Measurements from ENCODE around the gene SLC25A45. TPM values are rescaled to one million over a fixed set of nuclear protein-coding genes. Genes with fewer than 3 reads are reported as not detected.

The SLC25A45 gene
- total RNA-seq, 4 donors from 2014 or later = 3.9 to 6.2 (median 4.7) TPM

DNA sequence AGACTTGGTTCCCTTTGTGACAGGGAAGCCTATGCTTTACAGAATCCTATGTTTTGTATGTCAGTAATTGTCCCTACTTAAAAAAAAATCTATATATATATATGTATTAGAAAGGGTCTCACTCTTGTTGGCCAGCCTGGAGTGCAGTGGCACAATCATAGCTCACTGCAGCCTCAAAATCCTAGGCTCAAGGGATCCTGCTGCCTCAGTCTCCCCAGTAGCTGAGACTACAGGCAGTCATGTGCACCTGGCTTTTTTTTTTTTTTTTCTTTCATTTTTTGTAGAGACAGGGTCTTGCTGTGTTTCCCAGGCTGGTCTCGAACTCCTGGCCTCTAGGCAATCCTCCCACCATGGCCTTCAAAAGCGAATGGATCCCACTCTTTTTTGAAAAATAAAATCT lies 38.1 kb upstream of the SLC25A45 start:
- Histone ChIP-seq H3K36me3 (peaks cover 9% of the 10 kb centered on the region), H3K4me1 (peaks cover 61% of the 10 kb centered on the region), H3K27me3 (no peaks in the 10 kb centered on the region), H3K4me3 (peak overlapping the region; percentile 91), H3K27ac (peak overlapping the region; percentile 98), H3K9me3 (no peaks in the 10 kb centered on the region)
- no peak for DNase-seq (ENCODE audit: low spot score in 2 of 2)
- WGBS = 35% methylated on average over 2 of the region's 2 CpGs
- TF ChIP-seq, protein P1, sequence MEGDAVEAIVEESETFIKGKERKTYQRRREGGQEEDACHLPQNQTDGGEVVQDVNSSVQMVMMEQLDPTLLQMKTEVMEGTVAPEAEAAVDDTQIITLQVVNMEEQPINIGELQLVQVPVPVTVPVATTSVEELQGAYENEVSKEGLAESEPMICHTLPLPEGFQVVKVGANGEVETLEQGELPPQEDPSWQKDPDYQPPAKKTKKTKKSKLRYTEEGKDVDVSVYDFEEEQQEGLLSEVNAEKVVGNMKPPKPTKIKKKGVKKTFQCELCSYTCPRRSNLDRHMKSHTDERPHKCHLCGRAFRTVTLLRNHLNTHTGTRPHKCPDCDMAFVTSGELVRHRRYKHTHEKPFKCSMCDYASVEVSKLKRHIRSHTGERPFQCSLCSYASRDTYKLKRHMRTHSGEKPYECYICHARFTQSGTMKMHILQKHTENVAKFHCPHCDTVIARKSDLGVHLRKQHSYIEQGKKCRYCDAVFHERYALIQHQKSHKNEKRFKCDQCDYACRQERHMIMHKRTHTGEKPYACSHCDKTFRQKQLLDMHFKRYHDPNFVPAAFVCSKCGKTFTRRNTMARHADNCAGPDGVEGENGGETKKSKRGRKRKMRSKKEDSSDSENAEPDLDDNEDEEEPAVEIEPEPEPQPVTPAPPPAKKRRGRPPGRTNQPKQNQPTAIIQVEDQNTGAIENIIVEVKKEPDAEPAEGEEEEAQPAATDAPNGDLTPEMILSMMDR (IDR thresholded peaks at IDR 0.05) = no peak
- no peak for TF ChIP-seq EP300 (IDR thresholded peaks at IDR 0.05)
- no peak for TF ChIP-seq POLR2A (IDR thresholded peaks at IDR 0.05)
- TF ChIP-seq POLR2AphosphoS5 (IDR thresholded peaks at IDR 0.05) = no peak

DNA sequence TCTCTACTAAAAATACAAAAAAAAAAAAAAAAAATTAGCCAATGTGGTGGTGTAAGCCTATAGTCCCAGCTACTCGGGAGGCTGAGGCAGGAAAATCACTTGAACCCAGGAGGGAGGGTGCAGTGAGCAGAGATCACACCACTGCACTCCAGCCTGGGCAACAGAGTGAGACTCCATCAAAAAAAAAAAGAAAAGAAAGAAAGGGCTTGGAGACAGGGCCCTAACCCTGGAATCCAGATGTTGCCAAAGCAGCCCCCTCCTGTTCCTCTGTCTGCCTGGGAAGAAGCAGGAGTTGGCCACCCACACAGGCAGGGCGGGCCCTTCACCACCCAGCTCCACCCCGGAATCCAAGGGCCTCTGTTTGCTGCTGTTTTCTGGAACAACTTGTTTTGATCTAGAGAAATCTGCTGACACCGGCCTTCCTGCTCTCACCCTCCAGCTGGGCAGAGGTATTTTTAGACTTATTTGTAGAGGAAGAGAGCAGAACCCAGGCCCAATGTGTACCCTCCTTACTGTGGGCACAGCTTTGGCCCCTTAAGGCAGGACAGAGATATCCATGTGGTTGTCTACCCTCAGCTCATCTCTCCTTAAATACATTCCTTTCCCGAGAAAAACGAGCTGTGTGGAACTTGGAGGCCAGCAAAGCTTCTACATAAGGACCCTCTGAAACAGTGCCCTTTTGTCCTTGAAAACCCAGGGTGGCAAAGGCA lies 37.5 kb upstream of the SLC25A45 start:
- TF ChIP-seq, protein P1 (IDR thresholded peaks at IDR 0.05) = no peak
- peak in 1 of 2 donors; percentile 80 for TF ChIP-seq POLR2A (IDR thresholded peaks at IDR 0.05)
- peak; percentile 52 to 89 (median 74) for TF ChIP-seq POLR2AphosphoS5 (IDR thresholded peaks at IDR 0.05)
- TF ChIP-seq EP300 (IDR thresholded peaks at IDR 0.05) = no peak
- peak; percentile 97 for DNase-seq (ENCODE audit: low spot score in 2 of 2)
- 1% methylated on average over 6 of the region's 6 CpGs for WGBS
- Histone ChIP-seq H3K36me3 (peaks cover 3% of the 10 kb centered on the region), H3K9me3 (no peaks in the 10 kb centered on the region), H3K4me1 (peaks cover 67% of the 10 kb centered on the region), H3K4me3 (peak overlapping the region; percentile 91), H3K27me3 (no peaks in the 10 kb centered on the region), H3K27ac (peak overlapping the region; percentile 98)

DNA sequence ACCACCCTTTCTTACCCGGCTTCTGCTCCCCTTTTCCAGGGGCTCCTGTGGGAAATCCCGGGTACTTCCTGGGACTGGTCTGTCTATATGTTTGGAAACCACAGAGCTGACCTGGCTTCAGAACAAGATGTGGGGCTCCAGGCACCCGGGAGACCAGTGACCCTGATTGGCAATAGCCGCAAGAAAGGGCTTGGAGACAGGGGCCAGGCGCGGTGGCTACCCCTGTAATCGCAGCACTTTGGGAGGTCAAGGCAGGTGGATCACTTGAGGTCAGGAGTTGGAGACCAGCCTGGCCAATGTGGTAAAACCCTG lies 37.0 kb upstream of the SLC25A45 start:
- H3K4me1 ChIP-seq = peaks cover 67% of the 10 kb centered on the region
- WGBS = 21% methylated on average over 6 of the region's 7 CpGs

DNA sequence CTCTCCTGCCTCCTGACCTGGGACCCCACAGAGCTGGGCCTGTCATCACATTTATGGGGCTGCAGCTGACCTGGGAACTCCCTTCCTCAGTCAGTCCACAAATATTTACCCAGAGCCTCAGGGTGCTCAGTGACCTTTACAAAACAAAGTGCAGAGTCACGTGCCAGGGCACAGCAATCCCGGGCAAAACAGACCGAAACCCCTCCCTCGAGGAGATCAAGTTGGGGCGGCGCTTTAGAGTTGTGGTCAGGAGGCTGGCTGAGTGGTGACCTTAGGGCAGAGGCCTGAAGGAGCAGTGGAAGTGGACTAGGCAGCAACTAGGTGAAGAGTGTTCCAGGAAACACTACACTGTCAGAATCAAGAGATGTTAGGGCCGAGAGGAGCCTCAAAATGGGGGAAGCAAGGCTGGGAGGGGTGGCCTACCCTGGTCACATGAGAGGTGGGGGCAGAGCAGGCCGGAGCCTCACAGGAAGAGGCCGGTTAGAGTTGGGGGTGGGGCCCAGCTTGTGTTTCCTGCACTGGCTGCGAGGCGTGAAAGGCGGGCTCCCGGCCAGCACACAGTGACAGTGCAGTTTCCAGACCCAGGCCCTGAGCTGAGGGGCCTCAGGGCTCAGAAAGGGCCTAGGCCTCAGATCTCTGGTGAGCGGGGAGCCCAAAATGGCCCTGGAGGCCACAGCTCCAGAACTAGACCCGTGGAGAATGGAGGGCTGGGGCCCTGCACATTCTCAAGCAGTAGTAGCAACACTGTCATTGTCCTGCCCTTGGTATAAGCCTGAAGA lies 36.4 kb upstream of the SLC25A45 start:
- H3K4me1 ChIP-seq = peaks cover 68% of the 10 kb centered on the region

More for the DNA sequence above, 37.0 kb upstream of the SLC25A45 start:
- Histone ChIP-seq H3K27me3 (no peaks in the 10 kb centered on the region), H3K9me3 (no peaks in the 10 kb centered on the region), H3K27ac (peak overlapping the region; percentile 98), H3K4me3 (peak overlapping the region; percentile 91), H3K36me3 (no peaks in the 10 kb centered on the region)
- peak; percentile 75 to 78 for DNase-seq (ENCODE audit: low spot score in 2 of 2)
- TF ChIP-seq POLR2AphosphoS5 (IDR thresholded peaks at IDR 0.05) = no peak
- no peak for TF ChIP-seq POLR2A (IDR thresholded peaks at IDR 0.05)
- TF ChIP-seq EP300 (IDR thresholded peaks at IDR 0.05) = no peak
- TF ChIP-seq, protein P1 (IDR thresholded peaks at IDR 0.05) = no peak

DNA sequence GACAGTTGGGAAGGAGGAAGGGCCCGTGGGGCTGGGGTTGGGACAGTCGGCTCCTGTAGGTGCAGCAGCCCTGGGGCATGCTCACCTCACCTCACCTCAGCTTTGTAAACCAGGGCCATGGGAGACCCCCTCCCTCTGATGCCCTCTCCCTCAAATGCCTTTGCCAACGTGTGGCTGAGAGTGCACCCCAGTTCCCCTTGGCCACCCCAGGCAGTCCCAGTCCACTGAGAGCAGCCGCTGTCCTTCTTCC lies 35.9 kb upstream of the SLC25A45 start:
- peaks cover 7% of the 10 kb centered on the region for H3K36me3 ChIP-seq
- WGBS = 8% methylated on average over 2 of the region's 4 CpGs
- no peaks in the 10 kb centered on the region for H3K9me3 ChIP-seq
- no peak for DNase-seq (ENCODE audit: low spot score in 2 of 2)
- H3K27me3 ChIP-seq = no peaks in the 10 kb centered on the region
- H3K4me3 ChIP-seq = peak overlapping the region; percentile 91
- no peak for TF ChIP-seq EP300 (IDR thresholded peaks at IDR 0.05)
- no peak for TF ChIP-seq POLR2AphosphoS5 (IDR thresholded peaks at IDR 0.05)
- peak overlapping the region; percentile 98 for H3K27ac ChIP-seq
- H3K4me1 ChIP-seq = peaks cover 73% of the 10 kb centered on the region

More for the DNA sequence above, 36.4 kb upstream of the SLC25A45 start:
- WGBS = under 1% methylated on average over 14 of the region's 15 CpGs
- Histone ChIP-seq H3K27ac (peak overlapping the region; percentile 98), H3K9me3 (no peaks in the 10 kb centered on the region), H3K4me3 (peak overlapping the region; percentile 91), H3K36me3 (peaks cover 2% of the 10 kb centered on the region), H3K27me3 (no peaks in the 10 kb centered on the region)
- no peak for TF ChIP-seq EP300 (IDR thresholded peaks at IDR 0.05)
- TF ChIP-seq, protein P1 (IDR thresholded peaks at IDR 0.05) = no peak
- TF ChIP-seq POLR2AphosphoS5 (IDR thresholded peaks at IDR 0.05) = peak; percentile 45 to 98 (median 60)
- TF ChIP-seq POLR2A (IDR thresholded peaks at IDR 0.05) = peak; percentile 5 to 88
- DNase-seq (ENCODE audit: low spot score in 2 of 2) = peak; percentile 99

All from suprapubic skin (tissue), 4 donors.